ENCODE data around the gene SNAPC2.

SNAPC2 gene

DNA sequence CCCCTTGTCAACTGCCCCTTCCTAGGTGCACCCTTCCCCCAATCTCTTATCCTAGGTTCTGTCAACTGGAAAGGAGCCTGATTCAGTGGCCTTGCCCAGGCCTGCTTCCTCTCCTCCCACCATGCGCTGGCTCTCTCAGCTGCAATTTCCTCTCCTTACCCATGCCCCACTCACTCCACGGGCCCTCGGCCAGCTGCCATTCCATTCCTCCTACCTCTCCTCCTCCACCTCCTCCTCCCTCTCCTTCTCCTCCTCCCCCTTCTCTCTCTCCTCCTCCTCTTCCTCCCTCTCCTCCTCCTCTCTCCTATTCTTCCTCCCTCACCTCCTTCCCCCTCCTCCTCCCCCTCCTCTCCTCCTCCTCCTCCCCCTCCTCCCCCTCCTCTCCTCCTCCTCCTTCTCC lies 32.9 kb downstream of the SNAPC2 start:
- H3F3A ChIP-seq (ENCODE audit: insufficient read depth, low read length), result no peaks in the 10 kb centered on the region
- H4K20me1 ChIP-seq (ENCODE audit: insufficient read depth, low read length), result no peaks in the 10 kb centered on the region
- no peak overlapping the region for H2AFZ ChIP-seq (ENCODE audit: low read length)
- no peaks in the 10 kb centered on the region for H3K79me2 ChIP-seq (ENCODE audit: low read length)
- H3K36me3 ChIP-seq (replicated peaks; ENCODE audit: insufficient read depth, low read length), result no peaks in the 10 kb centered on the region
- no peak overlapping the region for H3K9ac ChIP-seq (ENCODE audit: low read length)
- H3K27me3 ChIP-seq (replicated peaks; ENCODE audit: insufficient read depth, low read length), result no peaks in the 10 kb centered on the region
- no peaks in the 10 kb centered on the region for H3K4me1 ChIP-seq (ENCODE audit: low read length)
- TF ChIP-seq EZH2 (optimal IDR thresholded peaks at IDR 0.05; ENCODE audit: low read depth, low read length) (no peak), EZH2phosphoT487 (IDR thresholded peaks at IDR 0.05; ENCODE audit: low read length) (no peak)
- TF ChIP-seq, protein P1, sequence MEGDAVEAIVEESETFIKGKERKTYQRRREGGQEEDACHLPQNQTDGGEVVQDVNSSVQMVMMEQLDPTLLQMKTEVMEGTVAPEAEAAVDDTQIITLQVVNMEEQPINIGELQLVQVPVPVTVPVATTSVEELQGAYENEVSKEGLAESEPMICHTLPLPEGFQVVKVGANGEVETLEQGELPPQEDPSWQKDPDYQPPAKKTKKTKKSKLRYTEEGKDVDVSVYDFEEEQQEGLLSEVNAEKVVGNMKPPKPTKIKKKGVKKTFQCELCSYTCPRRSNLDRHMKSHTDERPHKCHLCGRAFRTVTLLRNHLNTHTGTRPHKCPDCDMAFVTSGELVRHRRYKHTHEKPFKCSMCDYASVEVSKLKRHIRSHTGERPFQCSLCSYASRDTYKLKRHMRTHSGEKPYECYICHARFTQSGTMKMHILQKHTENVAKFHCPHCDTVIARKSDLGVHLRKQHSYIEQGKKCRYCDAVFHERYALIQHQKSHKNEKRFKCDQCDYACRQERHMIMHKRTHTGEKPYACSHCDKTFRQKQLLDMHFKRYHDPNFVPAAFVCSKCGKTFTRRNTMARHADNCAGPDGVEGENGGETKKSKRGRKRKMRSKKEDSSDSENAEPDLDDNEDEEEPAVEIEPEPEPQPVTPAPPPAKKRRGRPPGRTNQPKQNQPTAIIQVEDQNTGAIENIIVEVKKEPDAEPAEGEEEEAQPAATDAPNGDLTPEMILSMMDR (IDR thresholded peaks at IDR 0.05; ENCODE audit: low read length), result no peak
- no peak overlapping the region for H3K4me3 ChIP-seq (ENCODE audit: low read length)
- no peaks in the 10 kb centered on the region for H3K9me3 ChIP-seq (replicated peaks; ENCODE audit: insufficient read depth, low read length)
- no peak overlapping the region for H3K4me2 ChIP-seq (ENCODE audit: low read depth, low read length)
- H3K27ac ChIP-seq (ENCODE audit: low read length), result no peak overlapping the region
- DNase-seq, result no peak
- no peaks in the 10 kb centered on the region for H3K9me2 ChIP-seq (replicated peaks; ENCODE audit: insufficient read depth, low read length)

DNA sequence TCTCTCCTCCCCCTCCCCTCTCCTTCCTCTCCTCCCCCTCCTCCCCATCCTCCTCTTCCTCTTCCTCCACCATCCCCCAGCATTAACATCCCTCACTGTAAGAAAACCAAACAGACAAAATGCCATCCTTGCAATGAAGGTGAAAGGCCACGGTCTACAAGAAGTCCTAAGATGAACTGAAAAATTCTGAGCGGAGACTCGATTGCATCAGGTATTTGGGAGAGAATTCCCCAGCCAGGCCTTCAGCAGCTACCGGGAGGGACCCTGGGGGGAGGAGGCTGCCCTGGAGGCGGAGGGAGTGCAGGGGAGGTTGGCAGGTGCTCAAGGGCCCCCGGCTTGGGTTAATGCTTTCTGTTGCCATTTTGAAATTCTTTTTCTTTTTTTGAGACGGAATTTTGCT lies 33.4 kb downstream of the SNAPC2 start:
- DNase-seq, result no peak
- Histone ChIP-seq H2AFZ (ENCODE audit: low read length) (no peak overlapping the region), H3K79me2 (ENCODE audit: low read length) (no peaks in the 10 kb centered on the region), H3K9me2 (replicated peaks; ENCODE audit: insufficient read depth, low read length) (no peaks in the 10 kb centered on the region), H3K4me2 (ENCODE audit: low read depth, low read length) (no peak overlapping the region), H3K27me3 (replicated peaks; ENCODE audit: insufficient read depth, low read length) (no peaks in the 10 kb centered on the region), H4K20me1 (ENCODE audit: insufficient read depth, low read length) (no peaks in the 10 kb centered on the region), H3K36me3 (replicated peaks; ENCODE audit: insufficient read depth, low read length) (no peaks in the 10 kb centered on the region), H3K9ac (ENCODE audit: low read length) (no peak overlapping the region), H3K4me3 (ENCODE audit: low read length) (no peak overlapping the region), H3K9me3 (replicated peaks; ENCODE audit: insufficient read depth, low read length) (no peaks in the 10 kb centered on the region), H3F3A (ENCODE audit: insufficient read depth, low read length) (no peaks in the 10 kb centered on the region), H3K27ac (ENCODE audit: low read length) (no peak overlapping the region), H3K4me1 (ENCODE audit: low read length) (no peaks in the 10 kb centered on the region)
- TF ChIP-seq, protein P1 (IDR thresholded peaks at IDR 0.05; ENCODE audit: low read length), result no peak
- TF ChIP-seq EZH2phosphoT487 (IDR thresholded peaks at IDR 0.05; ENCODE audit: low read length) (no peak), EZH2 (optimal IDR thresholded peaks at IDR 0.05; ENCODE audit: low read depth, low read length) (no peak)

DNA sequence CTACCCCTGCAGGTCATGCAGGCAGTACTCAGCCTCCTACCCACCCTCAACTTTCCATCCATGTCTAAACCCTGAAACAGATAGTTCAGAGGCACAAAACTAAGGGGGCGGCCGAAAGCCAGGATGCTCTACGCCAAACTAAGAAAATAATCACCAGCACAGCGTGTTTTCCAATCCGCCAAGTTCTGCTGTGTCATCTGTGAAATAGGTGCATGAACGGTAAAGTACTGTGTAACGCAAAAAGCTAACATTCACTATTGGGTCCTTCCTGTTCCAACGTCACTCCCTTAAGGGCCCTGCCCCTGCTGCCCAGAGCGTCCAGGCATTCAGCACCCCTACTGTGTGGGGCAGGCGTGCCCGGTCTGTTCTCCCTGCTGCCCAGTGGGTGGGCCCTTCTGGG lies 35.6 kb downstream of the SNAPC2 start:
- Histone ChIP-seq H3K4me1 (ENCODE audit: low read length) (no peaks in the 10 kb centered on the region), H3F3A (ENCODE audit: insufficient read depth, low read length) (no peaks in the 10 kb centered on the region), H3K4me3 (ENCODE audit: low read length) (no peak overlapping the region), H4K20me1 (ENCODE audit: insufficient read depth, low read length) (no peaks in the 10 kb centered on the region), H3K36me3 (replicated peaks; ENCODE audit: insufficient read depth, low read length) (no peaks in the 10 kb centered on the region), H3K9me2 (replicated peaks; ENCODE audit: insufficient read depth, low read length) (no peaks in the 10 kb centered on the region), H3K9ac (ENCODE audit: low read length) (no peak overlapping the region), H3K9me3 (replicated peaks; ENCODE audit: insufficient read depth, low read length) (no peaks in the 10 kb centered on the region), H3K27ac (ENCODE audit: low read length) (no peak overlapping the region), H2AFZ (ENCODE audit: low read length) (no peak overlapping the region), H3K27me3 (replicated peaks; ENCODE audit: insufficient read depth, low read length) (no peaks in the 10 kb centered on the region), H3K79me2 (ENCODE audit: low read length) (no peaks in the 10 kb centered on the region), H3K4me2 (ENCODE audit: low read depth, low read length) (no peak overlapping the region)
- TF ChIP-seq EZH2phosphoT487 (IDR thresholded peaks at IDR 0.05; ENCODE audit: low read length), result no peak
- no peak for TF ChIP-seq EZH2 (optimal IDR thresholded peaks at IDR 0.05; ENCODE audit: low read depth, low read length)
- TF ChIP-seq, protein P1 (IDR thresholded peaks at IDR 0.05; ENCODE audit: low read length), result no peak
- no peak for DNase-seq
